ENCODE results near the gene BCOR. TPM values are rescaled to one million over a fixed set of nuclear protein-coding genes. Genes with fewer than 3 reads are reported as not detected.

The BCOR gene
- total and polyA plus RNA-seq, 2 of the 13 experiments (the other 11 are each of a cell fraction or from before 2014, with no cell fraction given), result 14.3 to 15.2 TPM

DNA sequence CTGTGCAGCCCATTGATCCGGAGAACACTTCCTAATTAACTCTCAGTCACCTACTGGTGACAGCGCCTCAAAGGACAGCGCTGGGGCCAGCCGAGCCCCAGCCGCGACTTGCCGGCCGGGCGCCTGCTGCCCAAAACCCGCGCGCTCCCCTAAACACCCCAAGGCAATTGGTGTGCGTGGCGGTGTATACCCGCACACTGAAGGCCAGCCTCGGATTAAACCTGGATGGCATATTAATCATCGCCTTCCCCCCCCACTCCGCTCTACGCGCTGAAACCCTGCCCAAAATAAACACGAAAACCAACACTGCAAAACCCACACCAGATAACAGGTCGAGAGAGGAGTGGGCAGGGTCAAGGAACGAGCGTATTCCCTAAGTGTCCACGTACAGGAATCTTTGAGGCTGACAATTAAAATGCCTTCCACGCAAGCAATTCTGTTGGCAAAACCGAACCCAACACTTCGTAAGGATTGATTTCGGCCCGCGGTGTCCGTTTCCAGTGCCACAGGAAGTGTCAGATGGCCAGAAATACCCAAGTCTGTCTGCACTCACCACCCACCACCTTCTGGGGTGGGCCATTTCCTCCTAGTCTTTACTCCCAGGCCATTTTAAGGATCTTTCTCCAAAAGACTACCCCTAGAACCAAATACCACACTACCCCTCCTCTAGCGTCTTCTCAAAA, 2.7 kb downstream of the BCOR start:
- H3K4me1 ChIP-seq (ENCODE audit: insufficient read depth, low read length), result peaks cover 41% of the 10 kb centered on the region
- peak overlapping the region; percentile 69 to 75 (median 73) for H3K4me3 ChIP-seq (replicated peaks in 1 of 3; ENCODE audit: insufficient read depth in 1 of 3, low read depth in 2 of 3, low read length in 3 of 3)
- DNase-seq (ENCODE audit: low spot score), result no peak
- H3K36me3 ChIP-seq (replicated peaks in 1 of 2; ENCODE audit: control insufficient read depth in 1 of 2, insufficient read depth in 2 of 2, low read length in 2 of 2), result no peaks in the 10 kb centered on the region
- ChIA-PET POLR2A (interaction anchor here (0.8 to 1.7 kb wide), 3 partner anchors 82 to 364 kb away, joined by 3 to 10 read pairs (median 5); no protein-coding TSS in a partner anchor), CTCF (ENCODE audit: low intra/inter-chr PET ratio, low total read pairs) (no interaction called here)
- in situ Hi-C loops (cut with HindIII; ENCODE audit: extremely low pct_ligation_motif_present, low pct_unique_long_range_greater_than_20kb) (no loop called here), intact Hi-C loops (cut with micrococcal nuclease; ENCODE audit: unreplicated experiment) (loop anchor here (5.0 kb wide), 1 partner anchor 83 kb away; no protein-coding TSS in a partner anchor)
- TF ChIP-seq ZNF331 (CRISPR knock-in tag; IDR thresholded peaks at IDR 0.05) (peak; percentile 28; the same call in 1 of the 2 replicates), ZNF574 (CRISPR knock-in tag; IDR thresholded peaks at IDR 0.05) (no peak)
- peaks cover 44% of the 10 kb centered on the region for H4K20me1 ChIP-seq (ENCODE audit: insufficient read depth, low read length)
- no peak for ATAC-seq
- no peaks in the 10 kb centered on the region for H3K9me3 ChIP-seq (ENCODE audit: low read length)
- H3K27me3 ChIP-seq (ENCODE audit: control insufficient read depth in 1 of 2, insufficient read depth in 2 of 2, low read length in 2 of 2), result no peaks in the 10 kb centered on the region
- BruUV-seq (replicated peaks), result TSS peak; percentile 36
- FAIRE-seq, result no peak
- WGBS (ENCODE audit: low lambda C conversion rate), result 0% methylated on average over 1 of the region's 33 CpGs
- peaks cover 57% of the 10 kb centered on the region for H3K79me2 ChIP-seq (ENCODE audit: insufficient read depth, low read length)
- peak overlapping the region; percentile 65 for H3K9ac ChIP-seq (ENCODE audit: insufficient read depth, low read depth, low read length)
- peak overlapping the region; percentile 80 for H3K4me2 ChIP-seq (ENCODE audit: low read depth, low read length)
- H3K27ac ChIP-seq (ENCODE audit: extremely low read length, insufficient read depth, low read length), result no peak overlapping the region
- H2AFZ ChIP-seq (ENCODE audit: low read length), result no peak overlapping the region
